GM06990 (cell line): ENCODE data around the gene TMEM132C.

Experiments
- DNase-seq: peaks from one replicate; pipeline ENCODE4 v3.0.0-alpha.2; 2011; ENCODE audit not compliant: insufficient read length; ENCODE audit errors: extremely low read depth
- H3K27me3 ChIP-seq: replicated peaks from 2 replicates; pipeline ENCODE4 v1.6.0; 2011; ENCODE audit warnings: low read length; ENCODE audit not compliant: control insufficient read depth, insufficient read depth
- H3K36me3 ChIP-seq: 2 replicates; pipeline ENCODE4 v1.5.1; 2011; ENCODE audit warnings: low read length; ENCODE audit not compliant: control insufficient read depth, insufficient read depth
- H3K4me3 ChIP-seq: replicated peaks from 2 replicates; pipeline ENCODE4 v1.5.1; 2011; ENCODE audit warnings: low read depth, mild to moderate bottlenecking, control low read depth, low read length
- TF ChIP-seq, protein P1 (sequence below): IDR thresholded peaks from 2 replicates; pipeline ENCODE4 v1.5.1; 2011; ENCODE audit warnings: low read length, control low read depth, mild to moderate bottlenecking, inconsistent platforms; ENCODE audit not compliant: insufficient read depth, poor library complexity, severe bottlenecking

TMEM132C gene

DNA sequence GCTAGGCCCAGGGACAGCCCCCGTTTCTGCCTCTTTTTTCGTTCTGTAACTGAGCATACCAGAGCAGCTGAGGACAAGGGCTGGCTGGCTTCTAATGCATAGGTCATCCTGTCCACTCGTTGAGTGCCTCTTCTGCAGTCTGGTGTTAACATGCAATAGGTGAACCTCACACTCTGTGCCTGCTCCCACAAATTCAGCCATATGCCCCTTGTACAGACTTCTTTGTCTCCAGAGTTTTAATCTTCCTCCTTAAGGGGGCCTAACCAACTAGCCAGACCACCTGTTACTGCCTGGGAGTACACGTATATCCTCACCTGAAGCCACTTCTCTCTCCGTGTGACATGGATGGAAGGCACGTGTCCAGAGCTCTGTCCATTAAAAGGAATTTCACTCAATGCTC is 445.7 kb downstream of the TMEM132C start:
- no peak for DNase-seq
- Histone ChIP-seq H3K36me3 (no peaks in the 10 kb centered on the region), H3K4me3 (no peak overlapping the region), H3K27me3 (no peaks in the 10 kb centered on the region)
- TF ChIP-seq, protein P1, sequence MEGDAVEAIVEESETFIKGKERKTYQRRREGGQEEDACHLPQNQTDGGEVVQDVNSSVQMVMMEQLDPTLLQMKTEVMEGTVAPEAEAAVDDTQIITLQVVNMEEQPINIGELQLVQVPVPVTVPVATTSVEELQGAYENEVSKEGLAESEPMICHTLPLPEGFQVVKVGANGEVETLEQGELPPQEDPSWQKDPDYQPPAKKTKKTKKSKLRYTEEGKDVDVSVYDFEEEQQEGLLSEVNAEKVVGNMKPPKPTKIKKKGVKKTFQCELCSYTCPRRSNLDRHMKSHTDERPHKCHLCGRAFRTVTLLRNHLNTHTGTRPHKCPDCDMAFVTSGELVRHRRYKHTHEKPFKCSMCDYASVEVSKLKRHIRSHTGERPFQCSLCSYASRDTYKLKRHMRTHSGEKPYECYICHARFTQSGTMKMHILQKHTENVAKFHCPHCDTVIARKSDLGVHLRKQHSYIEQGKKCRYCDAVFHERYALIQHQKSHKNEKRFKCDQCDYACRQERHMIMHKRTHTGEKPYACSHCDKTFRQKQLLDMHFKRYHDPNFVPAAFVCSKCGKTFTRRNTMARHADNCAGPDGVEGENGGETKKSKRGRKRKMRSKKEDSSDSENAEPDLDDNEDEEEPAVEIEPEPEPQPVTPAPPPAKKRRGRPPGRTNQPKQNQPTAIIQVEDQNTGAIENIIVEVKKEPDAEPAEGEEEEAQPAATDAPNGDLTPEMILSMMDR = no peak

DNA sequence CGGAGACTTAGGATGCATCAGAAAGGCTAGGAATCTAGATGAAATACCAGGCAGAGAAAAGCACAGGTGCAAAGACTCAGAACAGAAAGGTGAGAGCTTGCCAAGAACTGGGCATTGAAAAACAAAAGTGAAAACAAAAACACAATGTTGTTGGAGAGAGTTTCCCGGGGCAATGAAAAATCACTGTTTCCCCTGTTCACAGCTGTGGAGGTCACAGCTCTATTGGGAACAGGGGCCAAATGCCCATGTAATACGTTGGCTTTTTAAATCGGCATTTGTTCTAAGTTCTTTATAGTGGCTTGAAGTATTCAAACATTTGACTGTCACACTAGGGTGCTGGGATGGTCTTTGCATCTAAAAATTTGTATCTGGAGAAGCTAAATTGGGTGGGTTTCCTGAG is 448.5 kb downstream of the TMEM132C start:
- TF ChIP-seq, protein P1 = no peak
- no peak for DNase-seq
- no peaks in the 10 kb centered on the region for H3K36me3 ChIP-seq
- no peak overlapping the region for H3K4me3 ChIP-seq
- H3K27me3 ChIP-seq = no peaks in the 10 kb centered on the region

DNA sequence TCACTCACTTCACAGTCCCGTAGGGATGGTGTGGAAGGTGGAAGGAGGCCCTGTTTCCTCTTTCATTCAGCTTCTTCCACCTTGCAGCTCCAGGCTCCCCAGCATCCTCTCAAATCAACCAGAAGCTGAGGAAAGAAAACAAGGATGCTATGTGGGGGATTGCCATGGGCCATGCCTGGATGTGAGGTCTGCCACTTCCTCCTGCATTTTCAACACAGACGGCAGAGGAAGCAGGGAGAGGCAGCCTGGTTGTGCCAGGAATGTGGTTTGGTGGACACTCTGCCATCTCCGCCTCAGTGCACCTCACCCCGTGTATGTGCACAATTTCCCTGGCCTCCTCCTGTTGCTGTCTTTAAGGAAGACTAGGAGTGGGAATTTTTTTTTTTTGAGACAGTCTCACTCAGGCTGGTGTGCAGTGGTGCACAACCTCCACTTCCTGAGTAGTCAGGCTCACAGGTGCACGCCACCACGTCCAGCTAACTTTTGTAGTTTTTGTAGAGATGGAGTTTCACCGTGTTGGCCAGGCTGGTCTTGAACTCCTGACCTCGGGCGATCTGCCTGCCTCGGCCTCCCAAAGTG is 457.6 kb downstream of the TMEM132C start:
- no peak for DNase-seq
- Histone ChIP-seq H3K27me3 (no peaks in the 10 kb centered on the region), H3K36me3 (no peaks in the 10 kb centered on the region; the same call in 1 of the 2 replicates), H3K4me3 (no peak overlapping the region)
- TF ChIP-seq, protein P1 = no peak

GRCh38 chr12:128726886-128727285 is 459.9 kb downstream of the TMEM132C start:
- H3K36me3 ChIP-seq = no peaks in the 10 kb centered on the region; the same call in 1 of the 2 replicates
- no peak for DNase-seq

GRCh38 chr12:128727461-128727860 is 460.5 kb downstream of the TMEM132C start:
- no peak for DNase-seq
- Histone ChIP-seq H3K4me3 (no peak overlapping the region), H3K36me3 (no peaks in the 10 kb centered on the region; the same call in 1 of the 2 replicates), H3K27me3 (no peaks in the 10 kb centered on the region)
- TF ChIP-seq, protein P1 = no peak

More at GRCh38 chr12:128726886-128727285, 459.9 kb downstream of the TMEM132C start:
- H3K4me3 ChIP-seq = no peak overlapping the region
- TF ChIP-seq, protein P1 = no peak
- no peaks in the 10 kb centered on the region for H3K27me3 ChIP-seq

DNA sequence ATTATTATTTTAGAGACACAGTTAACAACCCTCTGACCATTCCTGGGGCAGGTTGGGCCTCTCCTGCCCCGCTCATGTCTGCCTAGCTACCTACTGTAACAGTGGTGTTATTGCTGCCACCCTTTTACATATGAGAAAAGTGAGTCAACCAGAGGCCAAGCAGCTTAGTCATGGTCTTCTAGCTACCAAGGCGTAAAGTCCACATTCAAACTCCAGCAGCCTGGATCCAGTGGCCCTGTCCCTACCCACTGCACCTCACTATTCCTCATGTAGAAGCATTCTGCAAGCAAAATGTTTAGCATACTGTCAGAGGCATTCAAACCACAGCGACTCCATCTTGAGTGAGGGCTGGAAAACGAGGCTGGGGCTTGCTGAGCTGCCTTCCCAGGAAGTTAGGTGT is 461.0 kb downstream of the TMEM132C start:
- Histone ChIP-seq H3K36me3 (no peaks in the 10 kb centered on the region; the same call in 1 of the 2 replicates), H3K27me3 (no peaks in the 10 kb centered on the region), H3K4me3 (no peak overlapping the region)
- TF ChIP-seq, protein P1 = no peak
- no peak for DNase-seq
